GM18858 (cell line): Measurements from ENCODE around the gene CREB5.
A peak's percentile ranks its signal among the peaks of the same experiment; 100 is the strongest.
"Not testable (repeated sequence)": the region's sequence is repeated elsewhere in the genome, so short reads cannot be mapped to it uniquely, and the experiment has no call there.

Source experiments
- ATAC-seq: cut with Tn5 transposase; IDR thresholded peaks from one replicate; pipeline ENCODE4 v1.9.1; 2021; ENCODE audit not compliant: unreplicated experiment

The CREB5 gene

DNA sequence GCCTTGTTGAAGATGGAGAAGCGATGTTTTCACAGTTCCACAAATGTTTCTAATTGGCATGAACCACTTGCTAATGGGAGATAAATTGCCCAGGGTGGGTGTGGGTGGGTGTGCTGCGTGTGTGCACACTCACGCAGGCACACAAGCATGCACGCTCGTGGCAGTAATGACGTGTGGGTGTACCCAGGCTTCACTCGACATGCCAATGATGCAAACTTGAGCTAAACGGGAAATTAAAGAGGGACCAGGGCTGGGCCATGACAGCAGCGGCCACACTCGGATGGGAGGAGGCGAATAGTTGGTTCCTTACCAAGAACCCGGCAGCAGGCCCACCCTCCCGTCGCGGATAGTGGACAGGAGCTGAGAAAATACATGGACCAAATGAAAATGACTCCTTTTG lies 386.0 kb downstream of the CREB5 start:
- ATAC-seq: no peak

DNA sequence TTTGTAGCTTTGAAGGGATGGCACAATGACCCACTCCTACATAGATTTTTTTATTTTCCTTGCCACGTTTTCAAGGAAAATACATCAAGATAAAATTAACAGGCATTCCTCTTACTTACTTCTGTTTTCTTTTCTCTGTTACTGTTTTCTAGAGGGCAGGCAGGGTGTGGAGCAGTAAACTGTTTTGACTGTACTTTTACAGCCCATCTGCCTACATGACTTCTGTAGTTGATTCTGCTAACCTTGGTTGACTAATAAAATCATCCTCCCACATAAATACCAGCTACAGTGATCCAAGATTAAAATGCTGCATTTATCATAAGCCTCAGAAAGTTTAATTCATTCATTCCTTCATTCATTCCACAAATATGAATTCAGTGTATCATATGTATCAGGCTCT lies 387.3 kb downstream of the CREB5 start:
- ATAC-seq: no peak

GRCh38 chr7:28800150-28800549 lies 387.8 kb downstream of the CREB5 start:
- no peak for ATAC-seq

DNA sequence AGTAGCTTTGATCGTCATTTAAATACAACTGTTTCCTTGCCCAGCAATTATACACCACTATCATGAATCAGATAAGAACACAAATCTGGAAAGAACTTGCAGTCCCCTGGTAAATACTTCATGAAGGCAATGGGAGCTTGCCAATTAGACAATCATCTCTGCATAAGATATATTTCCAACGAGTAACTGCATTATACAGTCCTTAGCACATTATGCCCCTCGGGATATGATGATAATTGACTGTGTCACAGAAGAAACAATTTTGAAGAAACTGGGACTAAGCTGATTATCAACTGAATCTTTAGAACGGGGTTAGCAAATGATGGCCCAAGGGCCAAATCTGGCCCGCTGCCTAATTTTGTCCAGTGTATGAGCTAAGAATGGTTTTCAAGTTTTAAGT lies 390.1 kb downstream of the CREB5 start:
- ATAC-seq: no peak

- no peak for ATAC-seq
Observed at GRCh38 chr7:28804157-28804556, 391.8 kb downstream of the CREB5 start.

DNA sequence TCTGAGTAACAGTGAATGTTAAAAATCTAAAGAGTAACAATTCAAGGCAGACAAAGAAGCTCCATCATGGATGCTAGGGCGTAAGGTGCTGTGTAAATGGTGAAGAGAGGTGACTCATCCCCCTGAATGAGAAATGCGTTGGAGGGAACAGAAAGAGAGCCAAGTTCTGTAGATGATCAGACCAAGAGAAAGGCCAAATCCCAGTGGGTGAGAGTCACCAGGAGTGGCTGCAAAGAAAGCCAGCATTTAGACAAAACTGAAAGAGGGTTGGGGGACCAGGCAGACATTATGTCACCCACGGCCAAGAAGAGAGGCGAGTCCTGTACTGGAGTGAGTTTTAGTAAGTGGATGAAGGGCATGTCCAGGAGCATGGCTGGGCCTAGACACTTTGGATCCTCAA lies 392.7 kb downstream of the CREB5 start:
- ATAC-seq: no peak

DNA sequence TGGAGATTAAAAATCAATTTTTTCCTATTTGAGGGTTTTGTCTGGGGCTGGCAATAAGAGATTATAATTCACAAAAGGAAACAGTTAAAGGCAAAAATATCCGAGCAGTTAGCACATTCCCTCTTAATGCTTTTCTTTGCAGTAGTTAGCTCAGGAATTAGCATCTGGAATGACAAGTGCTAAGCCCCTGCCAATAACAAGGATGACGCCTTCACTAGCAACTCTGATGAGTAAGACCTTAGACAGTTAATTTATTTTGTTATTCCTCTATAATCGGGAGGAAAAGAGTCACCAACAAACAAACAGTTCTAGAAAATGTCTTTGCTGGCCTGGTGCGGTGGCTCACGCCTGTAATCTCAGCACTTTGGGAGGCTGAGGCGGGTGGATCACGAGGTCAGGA lies 394.5 kb downstream of the CREB5 start:
- no peak for ATAC-seq

- ATAC-seq: no peak
Observed at GRCh38 chr7:28807396-28807994, 395.2 kb downstream of the CREB5 start.

DNA sequence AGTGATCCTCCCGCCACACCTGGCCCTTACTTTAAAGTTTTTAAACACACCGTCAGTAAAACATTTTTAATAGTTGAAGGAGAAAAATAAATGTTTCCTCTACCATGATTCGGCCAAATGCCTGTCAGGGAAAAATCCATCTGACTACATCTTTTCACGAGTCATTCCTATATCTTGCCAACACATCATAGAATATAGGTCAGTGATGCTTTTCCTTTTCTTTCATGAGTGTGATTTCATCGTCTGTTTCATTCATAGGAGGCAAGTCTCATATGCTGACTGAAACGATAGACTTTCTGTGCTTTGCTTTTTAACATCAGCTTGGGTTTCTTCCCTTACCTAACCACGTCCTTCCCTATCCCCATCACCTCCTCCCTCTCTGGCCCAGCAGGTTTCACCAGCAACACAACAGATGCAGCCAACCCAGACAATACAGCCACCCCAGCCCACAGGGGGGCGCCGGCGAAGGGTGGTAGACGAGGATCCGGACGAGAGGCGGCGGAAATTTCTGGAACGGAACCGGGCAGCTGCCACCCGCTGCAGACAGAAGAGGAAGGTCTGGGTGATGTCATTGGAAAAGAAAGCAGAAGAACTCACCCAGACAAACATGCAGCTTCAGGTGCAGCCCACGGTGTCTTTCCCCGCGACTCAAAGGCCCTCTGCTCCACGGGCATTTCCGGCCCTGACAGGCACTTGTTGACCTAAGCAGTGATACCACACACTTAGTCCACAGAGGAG lies 396.6 kb downstream of the CREB5 start:
- no peak for ATAC-seq

GRCh38 chr7:28811008-28811407 lies 398.7 kb downstream of the CREB5 start:
- ATAC-seq: no peak

DNA sequence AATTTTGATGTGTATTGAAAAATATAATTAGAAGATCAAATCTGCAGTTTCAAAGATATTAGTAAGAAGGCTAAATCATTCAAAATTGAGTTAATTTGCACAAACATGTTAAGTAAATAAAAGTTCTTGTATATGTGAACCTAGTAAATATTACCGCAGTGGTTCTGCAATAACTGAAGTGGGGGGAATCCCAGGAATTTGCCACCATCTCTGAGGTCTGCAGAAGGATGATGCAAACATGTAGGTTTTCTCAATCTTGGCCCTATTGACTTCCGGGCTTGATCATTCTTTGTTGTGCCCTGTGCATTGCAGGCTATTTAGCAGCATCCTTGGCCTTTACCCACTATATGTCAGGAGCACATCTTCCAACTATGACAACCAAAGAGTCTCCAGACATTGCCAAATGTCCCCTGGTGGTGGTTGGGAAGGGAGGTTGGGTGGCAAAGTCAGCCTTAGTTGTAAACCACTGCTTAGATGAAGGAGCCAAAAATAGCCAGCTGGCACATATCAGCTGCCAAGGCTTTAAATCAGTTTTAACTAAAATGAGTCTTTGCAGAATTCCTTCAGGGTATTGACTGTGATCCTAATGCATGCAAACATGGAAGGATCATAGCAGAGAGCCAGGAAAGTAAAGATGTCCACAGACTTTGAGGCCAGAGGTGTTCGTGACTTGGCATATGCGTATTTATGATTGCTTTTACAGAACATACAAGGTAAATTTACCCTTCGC lies 399.5 kb downstream of the CREB5 start:
- no peak for ATAC-seq

DNA sequence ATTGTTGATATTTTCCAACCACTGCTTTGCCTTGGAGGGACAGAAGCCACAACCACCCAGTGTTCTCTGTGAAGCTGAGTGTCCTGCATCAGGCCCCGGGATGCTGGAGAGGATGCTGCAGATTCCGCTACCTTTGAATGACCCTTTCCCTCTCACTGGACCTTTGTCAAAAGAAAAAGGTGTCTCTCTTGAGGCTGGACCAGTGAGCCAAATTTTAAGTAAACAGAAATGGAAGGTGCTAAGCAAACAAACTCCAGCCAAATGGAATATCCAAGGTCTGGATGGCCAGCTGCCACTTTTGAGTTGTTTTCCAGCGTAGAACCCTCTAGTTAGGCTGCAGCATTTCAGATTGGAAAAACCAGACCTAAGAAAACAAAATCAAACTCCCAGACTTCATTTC lies 400.3 kb downstream of the CREB5 start:
- ATAC-seq: no peak

DNA sequence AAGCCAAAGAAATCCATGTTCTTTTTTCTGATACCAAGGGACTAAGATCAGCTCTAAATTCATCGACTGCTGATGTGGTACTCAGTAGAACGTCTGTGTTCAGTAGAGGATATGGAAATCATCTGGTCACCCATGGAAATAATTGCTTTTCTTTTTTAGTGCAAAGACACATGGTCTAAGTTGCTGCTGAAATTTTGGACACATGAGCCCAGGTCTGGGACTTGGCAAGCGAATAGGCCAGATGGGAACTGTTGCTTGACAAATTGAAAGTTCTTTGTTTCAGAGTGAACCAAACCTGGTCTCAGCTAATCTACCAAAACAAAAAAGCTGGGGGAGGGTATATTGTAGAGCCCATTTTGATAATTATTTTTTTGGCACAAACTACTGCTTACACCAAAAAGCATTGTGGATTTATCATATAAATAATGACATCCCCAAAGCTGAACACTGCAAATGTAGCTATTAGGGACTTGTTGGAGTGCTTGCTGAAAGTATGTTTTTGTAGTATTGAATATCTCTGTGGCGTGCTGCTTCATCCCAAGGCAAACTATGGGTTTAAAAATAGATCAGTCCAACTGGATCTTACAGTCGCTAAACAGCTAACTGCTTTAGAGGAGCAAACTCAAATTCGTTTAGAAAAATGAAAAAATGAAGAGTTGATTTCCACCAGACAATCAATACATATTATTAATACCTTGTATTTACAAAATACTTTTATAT lies 401.1 kb downstream of the CREB5 start:
- no peak for ATAC-seq

DNA sequence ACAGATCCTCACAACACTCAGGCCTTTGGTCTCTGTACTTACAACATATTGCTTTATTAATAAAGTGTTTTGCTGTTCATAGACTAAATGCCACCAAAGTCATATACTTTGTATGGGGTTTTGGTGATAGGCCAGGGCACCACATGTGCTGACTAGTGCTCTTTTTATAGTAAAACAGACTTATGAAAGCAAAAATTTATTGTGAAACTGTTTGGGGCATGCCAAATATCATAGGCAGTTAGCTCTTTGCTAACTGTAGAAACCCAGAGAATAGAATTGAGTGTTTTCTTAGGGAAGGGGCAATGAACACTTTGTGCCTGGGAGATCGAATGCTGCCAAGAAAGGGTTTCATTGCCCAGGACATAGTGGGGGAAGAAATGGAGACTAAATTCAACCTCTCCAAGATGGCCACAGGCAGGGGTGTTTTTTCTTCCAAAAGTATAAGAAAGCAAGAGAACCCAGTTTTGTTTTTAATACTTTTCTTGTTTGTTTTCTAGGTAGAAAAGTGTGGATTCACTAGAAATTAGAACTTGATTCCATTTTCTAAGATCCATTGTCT lies 403.1 kb downstream of the CREB5 start:
- peak; percentile 28 for ATAC-seq

DNA sequence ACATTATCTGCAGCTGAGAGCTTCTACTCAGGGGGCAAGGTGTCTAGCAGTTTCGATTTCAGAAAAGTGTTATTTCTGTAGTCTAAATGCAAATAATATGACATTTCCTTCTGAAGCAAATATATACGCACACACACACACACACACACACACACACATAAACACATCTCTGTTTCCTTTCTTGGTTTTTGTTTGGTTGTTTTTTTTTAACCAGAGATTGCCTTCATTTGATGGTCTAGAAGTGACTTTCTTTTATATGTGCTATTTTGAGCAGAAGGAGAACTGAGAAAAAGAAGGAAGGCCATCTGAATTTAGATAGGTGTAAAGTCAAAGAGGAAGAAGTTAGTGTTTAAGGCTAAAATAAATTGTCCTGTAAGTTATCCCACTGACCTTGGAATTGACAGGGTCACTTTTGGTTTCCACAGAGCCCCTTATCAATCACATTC lies 403.6 kb downstream of the CREB5 start:
- ATAC-seq: peak; percentile 63

GRCh38 chr7:28818996-28819395 lies 406.7 kb downstream of the CREB5 start:
- no peak for ATAC-seq

- no peak for ATAC-seq
Observed at GRCh38 chr7:28823582-28823981, 411.3 kb downstream of the CREB5 start.

- not testable (repeated sequence) for ATAC-seq
Observed at GRCh38 chr7:28825817-28826448, 413.6 kb downstream of the CREB5 start.

GRCh38 chr7:28830846-28831245 lies 418.5 kb downstream of the CREB5 start:
- no peak for ATAC-seq

- no peak for ATAC-seq
Observed at GRCh38 chr7:28832669-28833068, 420.4 kb downstream of the CREB5 start.

DNA sequence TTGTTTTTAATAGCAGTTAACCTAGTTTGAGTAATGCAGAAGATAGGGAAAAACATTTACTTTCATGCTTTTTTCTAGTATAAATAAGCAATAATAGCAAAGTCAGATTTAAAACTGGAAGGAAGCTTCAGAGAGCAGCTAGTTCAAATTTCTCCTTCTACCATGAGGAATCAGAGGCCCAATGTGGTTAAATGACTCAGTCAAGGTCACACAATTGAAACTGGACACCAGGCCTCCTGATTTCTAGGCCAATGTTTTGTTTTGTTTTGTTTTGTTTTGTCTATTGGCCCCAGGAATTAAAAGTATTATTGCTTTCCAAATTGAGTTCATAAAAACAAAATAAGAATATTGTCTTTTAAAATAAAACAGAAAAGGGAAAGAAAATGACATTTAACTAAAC lies 423.5 kb downstream of the CREB5 start:
- ATAC-seq: no peak
